Hippocampal formation (tissue), 2 donors: ENCODE measurements around the gene PCBD1.

Experiments
- DNase-seq, 2 donors: peaks; one replicate each; lab custom pipeline; 2025; lab: John Stamatoyannopoulos, UW

The PCBD1 gene

GRCh38 chr10:70902661-70903261, 14.4 kb upstream of the PCBD1 start:
- DNase-seq, result no peak

GRCh38 chr10:70901276-70901878, 13.0 kb upstream of the PCBD1 start:
- no peak for DNase-seq

DNA sequence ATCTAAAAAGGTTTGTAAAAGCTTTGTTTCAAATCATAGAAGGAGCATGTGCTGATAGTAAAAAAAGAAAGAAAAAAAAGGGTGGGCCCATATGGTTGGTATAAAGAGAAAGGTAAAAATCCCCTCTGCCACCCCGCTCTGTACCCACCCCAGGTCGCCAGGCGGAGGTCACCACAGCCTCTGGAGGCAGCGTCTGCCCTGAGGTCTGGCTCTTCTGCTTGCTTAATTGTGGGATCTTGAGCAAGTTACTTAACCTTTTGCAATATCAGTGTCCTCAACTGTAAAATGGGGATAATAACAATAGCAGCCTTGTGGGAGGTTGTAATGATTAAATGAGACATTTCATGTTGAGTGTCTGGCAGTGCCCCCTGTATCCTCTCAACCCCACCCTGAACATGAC, 10.7 kb upstream of the PCBD1 start:
- DNase-seq, result no peak

DNA sequence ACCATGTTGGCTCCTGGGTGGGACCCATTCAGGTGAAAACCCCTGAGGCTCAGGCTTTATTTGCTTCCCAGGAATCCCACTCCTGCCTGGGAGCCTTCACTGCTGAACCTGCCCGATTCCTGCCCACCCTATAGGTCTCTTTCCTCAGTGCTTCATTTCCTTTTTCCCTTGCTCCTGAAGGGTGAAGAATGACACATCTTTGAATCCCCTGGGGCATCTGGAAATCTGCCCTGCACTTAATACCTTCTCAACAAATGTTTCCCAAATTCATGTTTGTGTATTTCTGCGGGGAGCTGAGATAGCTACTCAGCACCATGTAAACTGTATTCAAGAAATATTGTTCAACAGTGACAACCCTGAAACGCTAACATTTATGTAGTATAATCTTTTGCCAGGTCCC, 10.3 kb upstream of the PCBD1 start:
- DNase-seq, result no peak

DNA sequence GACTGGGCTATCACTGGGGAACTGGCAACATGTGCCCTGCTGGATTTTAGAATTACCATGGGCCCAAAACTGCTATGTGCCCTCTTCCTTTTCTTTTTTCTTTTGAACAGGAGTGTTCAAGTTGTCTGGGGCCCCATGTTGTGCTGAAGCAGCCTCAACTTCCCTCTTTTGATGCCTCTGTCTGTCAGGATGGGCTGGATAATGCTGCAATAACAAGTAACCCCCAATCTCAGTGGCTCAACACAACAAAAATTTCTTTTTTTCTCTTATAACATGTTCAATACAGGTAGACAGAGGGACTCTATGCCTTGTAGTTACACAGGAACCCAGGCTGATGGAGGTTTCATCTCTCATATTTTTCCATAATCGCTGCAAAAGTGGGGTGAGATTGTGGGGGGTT, 8.2 kb upstream of the PCBD1 start:
- no peak for DNase-seq

- no peak for DNase-seq
Observed at GRCh38 chr10:70894416-70894815, 6.1 kb upstream of the PCBD1 start.

DNA sequence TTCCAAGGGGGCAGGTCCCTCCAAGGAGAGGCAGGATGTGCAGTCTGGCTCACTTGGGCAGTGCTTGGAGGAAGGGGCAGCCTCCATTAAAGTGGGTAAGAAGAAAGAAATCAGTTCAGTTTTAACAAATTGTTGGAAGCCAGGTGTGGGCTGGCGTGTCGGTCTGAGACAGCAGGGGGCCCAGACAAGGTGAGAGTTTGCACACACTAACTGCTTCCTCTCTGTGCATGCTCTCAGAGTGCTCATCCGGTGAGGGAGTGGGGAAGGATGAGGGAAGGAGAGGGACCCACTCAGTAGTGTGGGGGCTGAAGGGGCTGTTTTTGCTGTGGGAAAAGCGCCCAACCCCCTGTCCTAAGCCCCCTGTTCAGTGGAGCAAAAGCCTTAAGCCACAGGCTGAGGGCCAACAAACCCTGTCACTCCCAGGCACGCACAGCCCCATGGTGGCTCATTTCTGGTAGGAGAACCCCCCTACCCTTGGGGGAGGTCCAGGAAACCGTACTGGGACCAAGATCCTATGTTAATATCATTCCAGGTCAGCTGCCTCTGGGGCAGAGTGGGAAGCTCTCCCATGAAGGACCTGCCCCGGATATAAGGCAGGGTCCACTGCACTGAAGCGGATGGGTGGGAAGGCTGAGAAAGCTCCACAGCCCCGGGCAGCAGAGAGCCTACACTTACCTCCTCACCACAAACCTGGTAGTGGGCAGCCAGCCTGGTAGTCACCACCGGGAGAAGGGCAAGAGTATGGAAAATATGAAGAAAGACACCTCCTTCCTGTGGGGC, 5.1 kb upstream of the PCBD1 start:
- no peak for DNase-seq

- no peak for DNase-seq
Observed at GRCh38 chr10:70892631-70893030, 4.3 kb upstream of the PCBD1 start.

- no peak for DNase-seq
Observed at GRCh38 chr10:70891627-70892026, 3.3 kb upstream of the PCBD1 start.

DNA sequence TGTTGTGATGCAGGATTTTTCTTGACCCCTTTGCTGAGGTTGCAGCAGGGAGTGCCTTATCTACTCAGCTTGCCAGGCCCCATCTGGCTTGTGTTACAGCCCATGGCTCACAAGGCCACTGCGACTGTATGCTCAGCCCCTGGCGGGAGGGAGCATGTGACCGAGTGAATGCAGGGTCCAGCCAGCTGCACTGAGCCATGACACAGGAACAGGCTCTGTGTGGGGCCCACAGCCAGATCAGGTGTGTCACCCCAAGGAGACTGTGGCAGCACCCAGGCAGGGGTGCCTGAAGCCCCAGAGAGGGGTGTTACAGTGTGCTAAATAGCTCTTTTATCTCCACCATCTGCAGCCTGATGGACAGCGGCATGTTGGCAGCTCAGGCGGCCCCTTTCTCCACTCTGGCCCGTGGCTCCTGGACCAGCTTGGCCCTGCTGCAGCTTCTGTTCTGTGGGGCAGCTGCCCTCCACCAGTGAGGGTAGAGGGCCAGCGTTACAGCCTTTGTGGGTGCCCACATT, 2.6 kb upstream of the PCBD1 start:
- DNase-seq, result peak in 1 of 2 donors; percentile 56

- DNase-seq, result no peak
Observed at GRCh38 chr10:70889291-70889690, 926 bp upstream of the PCBD1 start.

GRCh38 chr10:70886921-70887665, 1.3 kb downstream of the PCBD1 start:
- DNase-seq, result no peak

- DNase-seq, result no peak
Observed at GRCh38 chr10:70885931-70886903, 2.1 kb downstream of the PCBD1 start.

DNA sequence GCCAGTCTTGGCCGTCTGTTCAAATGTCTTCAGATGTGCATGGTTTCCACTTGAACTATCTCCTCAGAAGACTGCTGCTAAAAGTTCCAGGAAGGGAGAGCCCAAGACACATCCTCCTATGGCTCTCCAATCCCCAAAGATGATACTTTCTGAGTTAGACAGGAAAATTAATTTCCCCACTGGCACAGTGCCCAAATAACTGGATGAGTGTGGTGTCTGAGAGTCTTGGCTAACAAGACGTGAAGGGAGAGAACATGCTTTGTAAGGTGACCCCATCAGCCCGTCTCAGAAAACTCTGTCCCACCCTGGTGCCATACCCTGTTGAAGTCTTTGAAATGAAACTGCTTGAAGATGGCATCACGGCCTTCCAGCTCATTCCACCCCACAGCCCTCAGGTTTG, 2.9 kb downstream of the PCBD1 start:
- DNase-seq, result no peak

DNA sequence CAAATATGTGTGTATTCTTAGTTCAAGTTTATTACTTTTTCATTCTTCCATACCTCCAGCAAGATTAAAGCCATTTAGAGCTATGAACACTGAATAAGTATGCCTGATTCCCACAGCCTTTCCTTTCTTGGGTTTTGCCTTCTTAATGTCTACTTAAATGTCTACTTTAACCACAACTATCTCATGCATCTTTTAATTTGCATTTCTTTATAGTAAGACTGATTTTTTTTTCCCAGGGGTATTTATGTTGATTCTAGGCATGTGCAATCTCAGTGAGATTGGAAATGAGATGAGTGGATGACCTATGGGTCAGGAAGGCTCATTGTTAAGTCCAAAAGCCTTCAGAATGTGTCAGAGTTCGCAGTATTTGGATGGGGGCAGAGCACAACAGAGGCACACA, 3.6 kb downstream of the PCBD1 start:
- DNase-seq, result no peak

DNA sequence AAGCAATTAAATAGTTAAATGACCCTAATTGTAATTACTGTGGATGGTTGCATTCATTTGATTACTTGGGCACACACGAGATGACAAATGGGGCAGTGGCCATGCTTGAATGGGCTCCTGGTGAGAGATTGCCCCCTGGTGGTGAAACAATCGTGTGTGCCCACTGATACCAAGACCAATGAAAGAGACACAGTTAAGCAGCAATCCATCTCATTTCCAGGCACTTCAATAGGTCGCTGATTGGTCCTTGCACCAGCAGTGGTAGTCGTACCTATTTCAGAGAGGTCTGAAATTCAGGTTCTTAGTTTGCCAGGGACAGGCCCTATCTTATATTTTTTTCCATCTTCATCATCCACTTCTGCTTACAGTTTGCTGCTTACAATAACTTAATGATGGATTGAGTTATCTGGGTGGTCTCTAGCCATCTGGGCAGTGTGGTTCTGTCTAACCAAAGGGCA, 8.3 kb downstream of the PCBD1 start:
- peak; percentile 74 to 79 for DNase-seq

GRCh38 chr10:70879207-70879606, 9.2 kb downstream of the PCBD1 start:
- DNase-seq, result no peak

GRCh38 chr10:70874061-70874460, 14.3 kb downstream of the PCBD1 start:
- no peak for DNase-seq

DNA sequence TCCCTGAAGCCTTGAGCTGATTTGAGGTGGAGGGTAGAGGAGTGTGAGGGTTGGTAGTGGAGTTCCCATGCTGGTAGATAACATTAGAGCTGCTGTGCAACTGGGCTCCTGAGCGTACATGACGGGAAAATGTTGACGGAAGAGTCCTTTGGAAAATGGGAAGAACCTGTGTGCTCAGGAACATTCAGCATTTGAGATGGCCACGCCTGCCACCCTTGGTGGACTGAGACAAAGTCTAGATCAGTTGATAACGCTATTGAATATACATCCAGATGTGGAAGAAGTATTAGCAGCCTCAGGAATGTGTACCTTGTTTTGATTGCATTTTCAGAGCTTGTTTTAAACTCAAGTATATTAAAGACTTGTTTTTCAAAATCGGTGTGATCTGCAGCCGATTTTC, 16.1 kb downstream of the PCBD1 start:
- DNase-seq, result no peak

DNA sequence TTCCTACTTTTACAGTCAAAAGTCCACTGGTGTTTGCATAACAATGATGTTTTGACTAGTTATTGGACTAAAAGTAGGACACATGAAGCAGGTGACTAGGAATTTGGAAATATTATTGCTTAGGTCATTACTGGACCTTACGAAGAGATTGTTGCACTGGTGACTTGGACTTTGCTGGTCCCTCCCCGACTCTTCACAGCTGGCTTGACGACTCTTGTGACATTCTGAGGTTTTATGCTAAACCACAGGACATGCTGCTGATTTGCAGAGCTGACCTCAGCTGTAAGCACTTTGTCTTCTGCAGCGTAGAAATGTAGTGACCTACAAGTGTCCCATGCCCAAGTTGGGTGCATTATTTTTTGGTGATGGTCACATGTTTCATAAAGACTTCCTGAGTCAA, 21.9 kb downstream of the PCBD1 start:
- DNase-seq, result no peak

- DNase-seq, result no peak
Observed at GRCh38 chr10:70864935-70865334, 23.4 kb downstream of the PCBD1 start.
